HepG2 (cell line): Measurements from ENCODE around the gene IFITM5. TPM values are rescaled to one million over a fixed set of nuclear protein-coding genes. Genes with fewer than 3 reads are reported as not detected.

ENCODE experiments used
- ATAC-seq: fragments of 200-7000 bp; cut with Tn5 transposase; 3 replicates; pipeline ENCODE4 v1.9.1; 2020; ENCODE audit warnings: mild to moderate bottlenecking, moderate library complexity
- BruUV-seq: library from RNA; stranded (reverse); fragments of 400-500 nt; replicated peaks from 2 replicates; lab custom pipeline; 2021; lab: Mats Ljungman, UMichigan
- CTCF ChIA-PET: fragments of 300-600 bp; formaldehyde crosslinking; extraction: SDS; loops from one replicate; lab custom pipeline; 2021; ENCODE audit warnings: low total read pairs, inconsistent platforms, low intra/inter-chr PET ratio; lab: Yijun Ruan, JAX
- POLR2A ChIA-PET: fragments of 350-600 bp; sonication (Branson Sonifier 250); formaldehyde crosslinking; loops from one replicate; lab custom pipeline; 2020; ENCODE audit warnings: antibody characterized with exemption, inconsistent platforms; lab: Yijun Ruan, JAX
- DNase-seq: peaks from one replicate; pipeline ENCODE4 v3.0.0-alpha.2; 2015; ENCODE audit warnings: low spot score
- FAIRE-seq: peaks from 3 replicates; lab custom pipeline; 2011; peaks lifted over from hg19 to GRCh38; lab: Jason Lieb, UNC
- H2AFZ ChIP-seq: one replicate; pipeline ENCODE4 v1.6.1; 2011; ENCODE audit warnings: low read length, inconsistent platforms
- H3K27ac ChIP-seq: fragments of 300-600 bp; 3 replicates; pipeline ENCODE4 v1.8.0; 2011; ENCODE audit warnings: mixed run types, mild to moderate bottlenecking, mixed read lengths, low read length, inconsistent platforms; ENCODE audit not compliant: insufficient read depth; ENCODE audit errors: extremely low read length
- H3K27me3 ChIP-seq, 2 experiments: fragments of 200-600 bp in 1 of 2; 2 replicates in 1 of 2; 3 replicates in 1 of 2; pipeline versions ENCODE4 v1.6.0 to v1.8.0; 2011; ENCODE audit warnings: low read length in 2 of 2, mild to moderate bottlenecking in 2 of 2, moderate library complexity in 2 of 2, inconsistent platforms in 1 of 2; ENCODE audit not compliant: insufficient read depth in 2 of 2, control insufficient read depth in 1 of 2
- H3K36me3 ChIP-seq, 2 experiments: fragments of 200-600 bp in 1 of 2; replicated peaks in 1 of 2; 2 replicates in 1 of 2; 3 replicates in 1 of 2; pipeline versions ENCODE4 v1.5.1 to v1.8.0; 2011; ENCODE audit warnings: low read length in 2 of 2, inconsistent platforms in 1 of 2; ENCODE audit not compliant: insufficient read depth in 2 of 2, control insufficient read depth in 1 of 2
- H3K4me1 ChIP-seq: 2 replicates; pipeline ENCODE4 v1.5.1; 2012; ENCODE audit warnings: low read length, inconsistent platforms; ENCODE audit not compliant: insufficient read depth
- H3K4me2 ChIP-seq: 2 replicates; pipeline ENCODE4 v1.6.0; 2011; ENCODE audit warnings: low read depth, low read length, inconsistent platforms
- H3K4me3 ChIP-seq, 3 experiments: fragments of 200-600 bp in 1 of 3; sonication (generic), shearing (Covaris generic) in 1 of 3; replicated peaks in 1 of 3; 2 replicates each; pipeline ENCODE4 v1.5.1; 2011 to 2016; ENCODE audit warnings: low read length in 3 of 3, inconsistent platforms in 2 of 3, low read depth in 2 of 3, mild to moderate bottlenecking in 2 of 3, control low read depth in 1 of 3, mixed read lengths in 1 of 3; ENCODE audit not compliant: insufficient read depth in 1 of 3
- H3K79me2 ChIP-seq: one replicate; pipeline ENCODE4 v1.6.1; 2011; ENCODE audit warnings: low read length, inconsistent platforms; ENCODE audit not compliant: insufficient read depth
- H3K9ac ChIP-seq: 2 replicates; pipeline ENCODE4 v1.6.0; 2011; ENCODE audit warnings: mild to moderate bottlenecking, low read depth, low read length, inconsistent platforms; ENCODE audit not compliant: insufficient read depth
- H3K9me3 ChIP-seq: 2 replicates; pipeline ENCODE4 v1.5.1; 2012; ENCODE audit warnings: mild to moderate bottlenecking, low read length
- H4K20me1 ChIP-seq: 2 replicates; pipeline ENCODE4 v1.6.0; 2011; ENCODE audit warnings: inconsistent platforms, mild to moderate bottlenecking, low read length, moderate library complexity; ENCODE audit not compliant: insufficient read depth
- ATF2 ChIP-seq: sonication (generic); formaldehyde crosslinking; IDR thresholded peaks from 2 replicates; pipeline ENCODE4 v1.4.0; 2020; ENCODE audit warnings: missing genetic modification reagents
- CREB1 ChIP-seq, 2 experiments: fragments of 450-650 bp in 1 of 2; IDR thresholded peaks; 2 replicates each; pipeline ENCODE4 v1.6.1; 2016 to 2017; ENCODE audit warnings: control low read depth in 1 of 2, mild to moderate bottlenecking in 1 of 2, missing compliant biosample characterization in 1 of 2, missing genetic modification characterization in 1 of 2
- ETV5 ChIP-seq: IDR thresholded peaks from 2 replicates; pipeline ENCODE4 v1.6.1; 2018; ENCODE audit warnings: missing biosample characterization, missing genetic modification reagents, inconsistent platforms, borderline replicate concordance
- HBP1 ChIP-seq: IDR thresholded peaks from 2 replicates; pipeline ENCODE4 v1.6.1; 2016; ENCODE audit warnings: low read depth, control low read depth
- MTF2 ChIP-seq: sonication (generic); formaldehyde crosslinking; IDR thresholded peaks from 2 replicates; pipeline ENCODE4 v1.5.0; 2020; ENCODE audit warnings: missing genetic modification reagents, borderline replicate concordance
- NFE2L2 ChIP-seq: fragments of 150-350 bp; IDR thresholded peaks from 2 replicates; pipeline ENCODE4 v1.6.1; 2014; ENCODE audit warnings: low read length
- NRL ChIP-seq: sonication (generic); formaldehyde crosslinking; IDR thresholded peaks from 2 replicates; pipeline ENCODE4 v1.5.0; 2020; ENCODE audit warnings: missing genetic modification reagents, mild to moderate bottlenecking, moderate library complexity, borderline replicate concordance
- SNAPC4 ChIP-seq: sonication (generic); formaldehyde crosslinking; IDR thresholded peaks from 2 replicates; pipeline ENCODE4 v1.4.0; 2020; ENCODE audit warnings: mild to moderate bottlenecking, missing genetic modification reagents
- SP5 ChIP-seq: IDR thresholded peaks from 2 replicates; pipeline ENCODE4 v1.6.1; 2016; ENCODE audit warnings: low read depth, borderline replicate concordance
- USF2 ChIP-seq, 2 experiments: sonication (generic) in 1 of 2; formaldehyde crosslinking in 1 of 2; IDR thresholded peaks; 2 replicates each; pipeline versions ENCODE4 v1.5.1 to v1.6.1; 2011 to 2020; ENCODE audit warnings: borderline replicate concordance in 1 of 2, low read depth in 1 of 2, low read length in 1 of 2, mild to moderate bottlenecking in 1 of 2, missing genetic modification reagents in 1 of 2, moderate library complexity in 1 of 2
- ZNF678 ChIP-seq: sonication (generic); formaldehyde crosslinking; IDR thresholded peaks from 2 replicates; pipeline ENCODE4 v1.4.0; 2020; ENCODE audit warnings: mild to moderate bottlenecking, missing genetic modification reagents
- WGBS: methylation state at CpG from one replicate; pipeline ENCODE4 v1.1.6; 2017; ENCODE audit warnings: low lambda C conversion rate; 5-methylcytosine and 5-hydroxymethylcytosine counted together
- in situ Hi-C: cut with HindIII; loops from 2 replicates; pipeline ENCODE4 v1.10.0; 2017; ENCODE audit warnings: low pct_unique_long_range_greater_than_20kb; ENCODE audit not compliant: extremely low pct_ligation_motif_present
- intact Hi-C: fragments of 100-400 bp; cut with micrococcal nuclease; formaldehyde crosslinking; loops from one replicate; pipeline ENCODE4 v1.10.0; 2022; ENCODE audit not compliant: unreplicated experiment
- polyA plus RNA-seq, 8 experiments: library from polyadenylated mRNA; depleted of rRNA in 3 of 8; stranded (reverse) in 7 of 8; unstranded in 1 of 8; fragments of >200 nt; fragmentation: Illumina TruSeq in 4 of 8; extraction: Trizol in 4 of 8; gene quantifications; 2 replicates each; pipeline versions ENCODE4 v1.2.1 to v1.2.3, GENCODE V29; 2011 to 2016; ENCODE audit warnings: low read depth in 4 of 8, missing spikeins in 1 of 8, mixed read lengths in 1 of 8; ENCODE audit not compliant: insufficient read depth in 1 of 8
- total RNA-seq, 5 experiments: library from RNA; depleted of rRNA; stranded (reverse); fragments of >200 nt; fragmentation: Illumina TruSeq; extraction: Trizol; gene quantifications; 2 replicates each; pipeline ENCODE4 v1.2.3, GENCODE V29; 2016; ENCODE audit warnings: low read depth in 1 of 5

IFITM5 gene
- total and polyA plus RNA-seq, 2 of the 13 experiments (the other 11 are each of a cell fraction or from before 2014, with no cell fraction given), result not detected

GRCh38 chr11:326842-327580, 27.7 kb upstream of the IFITM5 start:
- no peaks in the 10 kb centered on the region for H3K79me2 ChIP-seq
- DNase-seq, result peak; percentile 36
- H3K4me3 ChIP-seq, result peak overlapping the region in 2 of 3 experiments; percentile 37 to 64; a peak in 4 of 6 replicates
- no peak overlapping the region for H2AFZ ChIP-seq
- peak overlapping the region; percentile 49 for H3K27ac ChIP-seq
- H3K4me2 ChIP-seq, result peak overlapping the region; percentile 90
- BruUV-seq, result no TSS peak
- ChIA-PET POLR2A (interaction anchor here (0.5 to 6.1 kb wide), 5 partner anchors 10 to 27 kb away, joined by 3 to 85 read pairs (median 3); partner anchors contain the start of gene IFITM1), CTCF (no interaction called here)
- intact Hi-C loops, result no loop called here
- H4K20me1 ChIP-seq, result no peaks in the 10 kb centered on the region
- WGBS, result 9% methylated on average over 6 of the region's 19 CpGs
- peak; percentile 45 for ATAC-seq
- H3K4me1 ChIP-seq, result peaks cover 64% of the 10 kb centered on the region
- no peaks in the 10 kb centered on the region for H3K9me3 ChIP-seq
- H3K27me3 ChIP-seq, result no peaks in the 10 kb centered on the region
- in situ Hi-C loops, result no loop called here
- H3K36me3 ChIP-seq, result no peaks in the 10 kb centered on the region
- peak overlapping the region; percentile 69 for H3K9ac ChIP-seq
- no peak for FAIRE-seq
- TF ChIP-seq USF2 (IDR thresholded peaks at IDR 0.05; ENCODE audit: low read depth, low read length) (peak; percentile 35; the same call in 1 of the 2 replicates), USF2 (CRISPR knock-in tag; IDR thresholded peaks at IDR 0.05; ENCODE audit: borderline replicate concordance) (peak; percentile 65; the same call in 1 of the 2 replicates), ETV5 (peak; percentile 29; the same call in 1 of the 2 replicates), HBP1 (no peak; the same call in 1 of the 2 replicates), NFE2L2 (no peak), CREB1 (IDR thresholded peaks at IDR 0.05) (peak; percentile 94), CREB1 (CRISPR knock-in tag; IDR thresholded peaks at IDR 0.05) (peak; percentile 67), NRL (CRISPR knock-in tag) (0 out of 2 replicates have a peak, but pooled peaks have one; percentile 26), ZNF678 (CRISPR knock-in tag) (no peak), ATF2 (CRISPR knock-in tag) (peak; percentile 72), SP5 (CRISPR knock-in tag) (no peak), MTF2 (CRISPR knock-in tag) (no peak), SNAPC4 (CRISPR knock-in tag) (no peak)
